ENCODE results near the gene RPP21. TPM values are rescaled to one million over a fixed set of nuclear protein-coding genes. Genes with fewer than 3 reads are reported as not detected.
"Not testable (repeated sequence)": the region's sequence is repeated elsewhere in the genome, so short reads cannot be mapped to it uniquely, and the experiment has no call there.

Gene RPP21
- total RNA-seq, 3 donors from 2014 or later = 34.9 to 66.8 (median 35.1) TPM

DNA sequence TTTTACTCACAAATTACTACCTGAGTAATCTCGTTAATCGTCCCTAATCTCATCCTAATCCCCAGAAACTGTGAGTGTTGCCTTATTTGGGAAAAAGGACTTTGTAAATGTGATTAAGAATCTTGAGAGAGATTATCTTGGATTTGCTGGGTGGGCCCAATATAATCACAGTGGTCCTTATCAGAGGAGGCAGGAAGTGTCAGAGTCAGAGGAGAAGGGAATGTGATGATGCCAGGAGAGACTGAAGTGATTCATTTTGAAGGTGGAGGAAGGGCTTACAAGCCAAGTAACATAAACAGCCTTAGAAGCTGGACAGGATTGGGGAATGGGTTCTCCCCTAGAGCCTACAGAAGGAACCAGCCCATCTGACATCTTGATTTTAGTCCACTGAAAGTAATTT lies 16.7 kb downstream of the RPP21 start:
- intact Hi-C loops (cut with DNase I, micrococcal nuclease) = no loop called here
- H3K9me3 ChIP-seq = no peaks in the 10 kb centered on the region
- DNase-seq (no peak), ATAC-seq (no peak)
- no peak overlapping the region for H3K4me3 ChIP-seq
- no peaks in the 10 kb centered on the region for H3K36me3 ChIP-seq (ENCODE audit: low read depth)
- H3K4me1 ChIP-seq (ENCODE audit: low read depth) = peaks cover 3% of the 10 kb centered on the region
- no peak for TF ChIP-seq CTCF (IDR thresholded peaks at IDR 0.05)

DNA sequence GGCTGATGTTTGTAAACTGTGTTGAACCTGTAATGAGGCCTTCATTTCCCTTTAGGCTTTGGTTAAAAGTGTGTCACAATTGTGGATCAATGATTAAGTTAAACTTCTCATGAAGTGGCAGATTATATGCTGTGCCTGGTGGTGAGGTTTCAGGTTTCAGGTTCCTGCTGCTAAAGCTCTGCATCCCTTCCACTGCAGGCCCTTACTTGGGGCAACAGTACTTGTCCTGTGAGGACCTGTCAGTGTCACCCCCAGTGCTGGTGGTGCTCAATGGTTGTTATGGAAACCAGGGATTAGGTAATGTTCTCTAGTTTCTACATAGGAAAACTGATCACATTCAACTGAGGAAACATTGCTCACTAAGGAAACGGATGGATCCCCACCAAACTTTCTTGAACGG lies 18.5 kb downstream of the RPP21 start:
- intact Hi-C loops (cut with DNase I, micrococcal nuclease) = no loop called here
- H3K4me3 ChIP-seq = no peak overlapping the region
- no peaks in the 10 kb centered on the region for H3K9me3 ChIP-seq
- TF ChIP-seq CTCF (IDR thresholded peaks at IDR 0.05) = no peak
- ATAC-seq (no peak), DNase-seq (no peak)
- H3K4me1 ChIP-seq (ENCODE audit: low read depth) = no peaks in the 10 kb centered on the region
- H3K36me3 ChIP-seq (ENCODE audit: low read depth) = no peaks in the 10 kb centered on the region

DNA sequence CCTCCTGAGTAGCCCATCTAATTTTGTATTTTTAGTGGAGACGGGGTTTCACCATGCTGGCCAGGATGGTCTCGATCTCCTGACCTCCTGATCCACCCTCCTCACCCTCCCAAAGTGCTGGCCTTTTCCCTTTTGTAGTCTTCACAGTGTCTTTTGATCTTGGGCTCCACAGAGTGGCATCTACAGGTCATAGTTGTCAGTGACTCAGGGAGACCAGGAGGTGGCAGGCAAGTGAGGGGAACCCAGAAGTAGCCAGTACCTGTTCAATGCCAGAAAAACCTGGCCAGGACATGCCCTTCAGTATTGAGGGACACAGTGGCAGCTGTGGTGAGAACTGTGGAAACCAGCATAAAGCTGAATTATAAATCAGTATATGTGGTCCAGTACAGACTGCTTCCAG lies 19.6 kb downstream of the RPP21 start:
- TF ChIP-seq CTCF (IDR thresholded peaks at IDR 0.05) = no peak
- ATAC-seq = peak; percentile 42
- intact Hi-C loops (cut with DNase I, micrococcal nuclease) = no loop called here

GRCh38 chr6:30369280-30369679 lies 24.3 kb downstream of the RPP21 start:
- intact Hi-C loops (cut with DNase I, micrococcal nuclease); H3K4me3 ChIP-seq; ATAC-seq; H3K4me1 ChIP-seq (ENCODE audit: low read depth); H3K36me3 ChIP-seq (ENCODE audit: low read depth); H3K9me3 ChIP-seq; DNase-seq: not testable (repeated sequence)

More for the DNA sequence above, 19.6 kb downstream of the RPP21 start:
- H3K9me3 ChIP-seq = no peaks in the 10 kb centered on the region
- no peak overlapping the region for H3K4me3 ChIP-seq
- no peaks in the 10 kb centered on the region for H3K4me1 ChIP-seq (ENCODE audit: low read depth)
- no peak for DNase-seq
- H3K36me3 ChIP-seq (ENCODE audit: low read depth) = no peaks in the 10 kb centered on the region

- intact Hi-C loops (cut with DNase I, micrococcal nuclease) = no loop called here
- ATAC-seq = no peak
- peak in 1 of 3 donors; percentile 12 for DNase-seq
- H3K4me3 ChIP-seq = no peak overlapping the region
- H3K9me3 ChIP-seq = no peaks in the 10 kb centered on the region
- no peaks in the 10 kb centered on the region for H3K4me1 ChIP-seq (ENCODE audit: low read depth)
- no peak for TF ChIP-seq CTCF (IDR thresholded peaks at IDR 0.05)
- no peaks in the 10 kb centered on the region for H3K36me3 ChIP-seq (ENCODE audit: low read depth)
Measured at GRCh38 chr6:30378290-30378937, 33.5 kb downstream of the RPP21 start.

- DNase-seq = no peak
Measured at GRCh38 chr6:30380464-30380863, 35.5 kb downstream of the RPP21 start.

More at GRCh38 chr6:30380464-30380863, 35.5 kb downstream of the RPP21 start:
- Histone ChIP-seq H3K9me3 (no peaks in the 10 kb centered on the region), H3K36me3 (ENCODE audit: low read depth) (no peaks in the 10 kb centered on the region), H3K4me1 (ENCODE audit: low read depth) (no peaks in the 10 kb centered on the region), H3K4me3 (no peak overlapping the region)
- no peak for TF ChIP-seq CTCF (IDR thresholded peaks at IDR 0.05)
- ATAC-seq = no peak
- intact Hi-C loops (cut with DNase I, micrococcal nuclease) = no loop called here
